ENCODE measurements around the gene PDZRN4. TPM values are rescaled to one million over a fixed set of nuclear protein-coding genes. Genes with fewer than 3 reads are reported as not detected.
A peak's percentile ranks its signal among the peaks of the same experiment; 100 is the strongest.

Gene PDZRN4
- polyA plus RNA-seq, 3 donors, result not detected

DNA sequence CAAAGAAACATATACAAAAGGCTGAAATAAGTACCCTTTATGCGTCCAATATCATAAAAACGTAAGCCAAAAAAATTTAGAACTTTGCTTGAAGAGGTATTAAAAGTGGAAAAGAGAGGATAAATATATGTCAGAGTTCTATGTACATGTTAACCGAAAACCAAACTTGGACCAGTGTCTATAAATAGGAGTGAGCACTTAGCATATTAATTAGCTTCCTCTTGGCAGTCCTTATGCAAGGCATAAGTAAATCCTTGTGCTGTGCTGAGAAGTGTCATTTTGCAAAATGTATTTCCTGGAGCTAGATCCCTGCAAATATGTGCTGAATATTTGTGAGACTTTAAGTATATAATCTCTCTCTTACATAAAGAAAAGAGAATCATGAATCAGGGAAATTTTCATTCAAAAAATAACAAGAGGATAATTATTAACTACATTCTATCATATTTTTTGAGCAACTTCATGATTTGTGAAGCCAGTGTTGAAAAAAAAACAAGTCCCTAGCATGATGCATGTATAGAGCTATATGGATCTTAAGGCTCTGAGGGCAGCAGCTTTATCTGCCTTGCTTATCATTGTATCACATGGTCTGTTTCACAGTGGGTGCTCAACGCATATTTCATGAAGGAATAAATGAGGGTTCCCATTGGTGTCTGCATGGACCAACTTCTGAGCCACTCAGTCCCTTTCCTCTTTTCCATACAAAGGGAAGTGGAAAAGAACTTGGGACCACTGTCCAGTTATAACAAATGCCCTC is 326.1 kb downstream of the PDZRN4 start:
- H3K9me3 ChIP-seq (replicated peaks in 1 of 2; ENCODE audit: control insufficient read depth in 1 of 2, insufficient read depth in 1 of 2, low read length in 2 of 2), result no peaks in the 10 kb centered on the region
- H3K36me3 ChIP-seq (replicated peaks in 1 of 2; ENCODE audit: control insufficient read depth in 1 of 2, insufficient read depth in 2 of 2, low read length in 2 of 2), result no peaks in the 10 kb centered on the region
- no peak overlapping the region for H3K4me3 ChIP-seq (replicated peaks in 1 of 3; ENCODE audit: low read depth in 2 of 3, low read length in 3 of 3)
- H3K4me1 ChIP-seq (ENCODE audit: control insufficient read depth in 1 of 2, insufficient read depth in 2 of 2, low read length in 2 of 2), result no peaks in the 10 kb centered on the region
- WGBS (ENCODE audit: insufficient coverage), result no CpG with 5 or more reads among the region's 4 CpGs
- H3K79me2 ChIP-seq (ENCODE audit: insufficient read depth, low read length), result no peaks in the 10 kb centered on the region
- H3K36me3 Mint-ChIP-seq, result no peaks in the 10 kb centered on the region
- no peak for DNase-seq
- H3K9me3 Mint-ChIP-seq, result peaks cover 0 to 3% (median 0%) of the 10 kb centered on the region in 7 donors
- no peak overlapping the region for H3K4me2 ChIP-seq (replicated peaks; ENCODE audit: extremely low read depth, low read length, poor library complexity, severe bottlenecking)
- intact Hi-C loops (cut with micrococcal nuclease), result no loop called here
- H3K27me3 ChIP-seq (ENCODE audit: control insufficient read depth in 2 of 2, insufficient read depth in 2 of 2, low read length in 2 of 2), result no peaks in the 10 kb centered on the region
- H3K9ac ChIP-seq (ENCODE audit: insufficient read depth, low read length, poor library complexity, severe bottlenecking), result no peak overlapping the region
- peak overlapping the region in 1 of 2 donors; percentile 15 for H3K4me3 Mint-ChIP-seq
- H2AFZ ChIP-seq (ENCODE audit: insufficient read depth, low read depth, low read length, poor library complexity, severe bottlenecking), result no peak overlapping the region
- peaks cover 9% of the 10 kb centered on the region for H3K4me1 Mint-ChIP-seq
- peaks cover 0 to 2% (median 0%) of the 10 kb centered on the region in 3 donors for H3K27me3 Mint-ChIP-seq (ENCODE audit: low read depth in 3 of 3)
- no peaks in the 10 kb centered on the region for H4K20me1 ChIP-seq (ENCODE audit: insufficient read depth, low read length)
- H3K27ac Mint-ChIP-seq, result no peak overlapping the region
- TF ChIP-seq CTCF (IDR thresholded peaks at IDR 0.05), result no peak
- H3K27ac ChIP-seq (ENCODE audit: low read depth in 1 of 2, low read length in 2 of 2), result no peak overlapping the region

DNA sequence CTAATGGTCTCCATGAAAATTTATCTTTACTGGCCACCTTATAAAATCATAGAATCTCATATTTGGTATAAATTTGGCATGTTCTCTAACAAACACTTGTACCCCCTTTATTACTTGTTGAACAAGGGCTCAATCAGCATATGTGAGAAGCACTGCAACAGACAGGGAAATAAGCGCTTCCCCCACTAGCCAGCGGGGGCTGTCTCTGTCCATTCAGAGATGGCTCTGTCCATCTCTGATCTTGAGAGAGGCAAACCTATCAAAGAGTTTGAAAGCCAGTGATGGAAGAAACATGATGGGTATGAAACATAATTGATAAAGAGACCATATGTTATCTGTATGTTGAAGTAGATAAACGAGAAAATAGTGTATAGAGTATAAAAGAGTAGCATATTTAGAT is 326.8 kb downstream of the PDZRN4 start:
- Mint-ChIP-seq H3K27me3 (ENCODE audit: low read depth in 3 of 3) (peaks cover 0 to 2% (median 2%) of the 10 kb centered on the region in 3 donors), H3K36me3 (no peaks in the 10 kb centered on the region), H3K9me3 (peaks cover 0 to 3% (median 0%) of the 10 kb centered on the region in 7 donors), H3K4me3 (no peak overlapping the region), H3K27ac (no peak overlapping the region), H3K4me1 (peaks cover 9% of the 10 kb centered on the region)
- Histone ChIP-seq H3K9me3 (replicated peaks in 1 of 2; ENCODE audit: control insufficient read depth in 1 of 2, insufficient read depth in 1 of 2, low read length in 2 of 2) (no peaks in the 10 kb centered on the region), H3K9ac (ENCODE audit: insufficient read depth, low read length, poor library complexity, severe bottlenecking) (no peak overlapping the region), H3K4me2 (replicated peaks; ENCODE audit: extremely low read depth, low read length, poor library complexity, severe bottlenecking) (no peak overlapping the region), H3K4me1 (ENCODE audit: control insufficient read depth in 1 of 2, insufficient read depth in 2 of 2, low read length in 2 of 2) (no peaks in the 10 kb centered on the region), H4K20me1 (ENCODE audit: insufficient read depth, low read length) (no peaks in the 10 kb centered on the region), H3K79me2 (ENCODE audit: insufficient read depth, low read length) (no peaks in the 10 kb centered on the region), H3K36me3 (replicated peaks in 1 of 2; ENCODE audit: control insufficient read depth in 1 of 2, insufficient read depth in 2 of 2, low read length in 2 of 2) (no peaks in the 10 kb centered on the region), H3K4me3 (replicated peaks in 1 of 3; ENCODE audit: low read depth in 2 of 3, low read length in 3 of 3) (no peak overlapping the region), H2AFZ (ENCODE audit: insufficient read depth, low read depth, low read length, poor library complexity, severe bottlenecking) (no peak overlapping the region), H3K27ac (ENCODE audit: low read depth in 1 of 2, low read length in 2 of 2) (no peak overlapping the region), H3K27me3 (ENCODE audit: control insufficient read depth in 2 of 2, insufficient read depth in 2 of 2, low read length in 2 of 2) (no peaks in the 10 kb centered on the region)
- DNase-seq, result no peak
- WGBS (ENCODE audit: insufficient coverage), result no CpG with 5 or more reads among the region's 3 CpGs
- no peak for TF ChIP-seq CTCF (IDR thresholded peaks at IDR 0.05)
- intact Hi-C loops (cut with micrococcal nuclease), result no loop called here

Measured in CD14-positive monocyte (primary cell).